NCI-H510A (cell line): Measurements from ENCODE around the gene ENKUR.
A peak's percentile ranks its signal among the peaks of the same experiment; 100 is the strongest.
"Not testable (repeated sequence)": the region's sequence is repeated elsewhere in the genome, so short reads cannot be mapped to it uniquely, and the experiment has no call there.

ENCODE experiments used
- DNase-seq: peaks from one replicate; lab custom pipeline; 2025; lab: John Stamatoyannopoulos, UW

The ENKUR gene

GRCh38 chr10:25023278-25023677, 7.3 kb upstream of the ENKUR start:
- no peak for DNase-seq

DNA sequence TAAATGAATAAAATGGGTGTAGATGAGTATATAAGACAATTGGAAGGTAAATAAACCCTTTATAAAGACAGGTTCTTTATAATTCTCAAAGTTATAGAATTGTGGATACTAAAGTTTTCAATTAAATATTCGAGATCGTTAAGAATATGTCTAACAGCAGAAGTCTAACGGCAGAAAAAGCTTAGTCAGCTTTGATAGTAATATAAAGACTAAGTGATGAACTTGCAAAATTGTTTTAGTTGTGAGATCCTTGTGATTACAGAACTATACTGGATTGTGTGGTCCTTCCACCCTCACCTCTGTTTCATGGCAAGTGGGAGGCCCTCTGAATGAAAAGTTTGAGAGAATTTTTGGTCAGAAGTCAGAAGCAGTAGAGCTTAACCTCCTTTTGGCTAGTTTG, 2.7 kb upstream of the ENKUR start:
- DNase-seq: no peak

- DNase-seq: no peak
Observed at GRCh38 chr10:25017661-25018060, 1.7 kb upstream of the ENKUR start.

DNA sequence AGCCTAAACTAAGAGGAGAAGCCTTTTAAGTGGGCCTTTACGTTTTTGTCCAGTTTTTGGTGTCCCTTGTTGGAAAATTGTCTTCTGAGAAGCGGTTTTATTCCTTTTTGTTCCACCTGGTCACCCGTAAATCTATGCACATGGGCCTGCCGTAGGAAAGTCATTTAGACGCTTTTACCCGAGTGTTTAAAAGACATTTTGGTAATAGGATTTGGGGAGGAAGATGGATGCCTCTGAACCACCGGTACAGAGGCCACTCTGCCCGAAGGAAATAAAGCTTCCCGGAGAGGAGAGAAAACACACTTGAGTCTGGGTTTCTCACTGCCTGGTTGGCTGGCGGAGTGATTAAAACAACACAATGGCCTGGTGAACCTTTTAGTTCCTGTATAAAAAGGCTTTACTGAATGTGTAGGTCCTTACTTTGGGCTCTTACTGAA, 1.2 kb upstream of the ENKUR start:
- DNase-seq: no peak

DNA sequence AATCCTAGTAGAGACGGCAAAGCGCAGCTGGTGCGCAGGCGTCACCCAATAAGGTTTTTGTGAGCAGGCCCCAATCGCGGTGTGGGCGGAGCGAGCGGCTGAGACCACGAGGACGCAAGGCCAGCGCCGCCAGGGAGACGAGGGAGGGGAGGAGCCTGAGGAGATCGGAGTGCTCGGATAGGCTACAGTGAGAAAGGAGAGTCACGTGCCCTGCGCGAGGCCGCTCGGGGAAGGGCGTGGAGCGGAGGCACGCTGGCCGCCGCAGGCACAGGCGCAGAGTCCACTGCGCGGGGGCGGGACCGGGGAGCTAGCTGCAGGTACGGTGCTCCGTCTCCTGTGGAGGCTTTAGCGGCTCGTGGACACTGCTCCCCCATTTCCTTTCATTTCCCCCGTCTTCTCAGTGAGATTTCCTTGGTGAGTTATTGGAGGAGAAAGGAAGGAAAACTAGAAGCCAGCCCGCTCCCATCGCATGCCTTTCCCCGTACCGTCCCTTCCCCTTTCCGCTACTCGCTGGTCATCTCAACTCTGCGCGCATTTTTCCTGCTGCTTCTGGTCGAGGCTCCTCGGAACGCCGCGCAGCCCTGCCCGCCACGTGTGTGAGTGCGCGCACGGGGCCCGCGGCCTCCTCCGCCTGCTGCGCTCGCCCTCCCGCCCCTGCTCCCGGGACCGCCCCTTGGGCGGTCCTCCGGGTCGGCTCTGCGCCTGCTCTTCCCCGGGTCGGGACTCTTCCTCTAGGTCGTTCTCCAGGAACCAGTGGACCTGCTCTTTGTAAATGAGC, 607 bp upstream of the ENKUR start, which contains the start of gene THNSL1:
Gene THNSL1 (plus strand): TSS at position 237 of the 778 bp plus-strand sequence. CDS start 6,612 bp downstream, outside the sequence.
- peak; percentile 82 for DNase-seq

- DNase-seq: no peak
Observed at GRCh38 chr10:25014579-25014978, 1.4 kb downstream of the ENKUR start.

DNA sequence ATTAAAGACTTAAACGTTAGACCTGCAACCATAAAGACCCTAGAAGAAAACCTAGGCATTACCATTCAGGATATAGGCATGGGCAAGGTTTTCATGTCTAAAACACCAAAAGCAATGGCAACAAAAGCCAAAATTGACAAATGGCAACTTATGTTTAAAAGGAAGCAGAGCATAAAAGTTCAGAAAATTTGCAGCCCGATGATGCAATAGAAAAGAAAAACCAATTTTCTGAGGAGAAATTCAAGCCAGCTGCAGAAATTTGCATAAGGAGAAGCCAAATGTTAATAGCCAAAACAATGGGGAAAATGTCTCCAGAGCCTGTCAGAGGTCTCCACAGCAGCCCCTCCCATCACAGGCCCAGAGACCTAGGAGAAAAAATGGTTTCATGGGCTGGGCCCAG, 4.4 kb downstream of the ENKUR start:
- DNase-seq: not testable (repeated sequence)

GRCh38 chr10:24998044-24998443, 17.9 kb downstream of the ENKUR start:
- no peak for DNase-seq

GRCh38 chr10:24995072-24995471, 20.9 kb downstream of the ENKUR start:
- DNase-seq: no peak

DNA sequence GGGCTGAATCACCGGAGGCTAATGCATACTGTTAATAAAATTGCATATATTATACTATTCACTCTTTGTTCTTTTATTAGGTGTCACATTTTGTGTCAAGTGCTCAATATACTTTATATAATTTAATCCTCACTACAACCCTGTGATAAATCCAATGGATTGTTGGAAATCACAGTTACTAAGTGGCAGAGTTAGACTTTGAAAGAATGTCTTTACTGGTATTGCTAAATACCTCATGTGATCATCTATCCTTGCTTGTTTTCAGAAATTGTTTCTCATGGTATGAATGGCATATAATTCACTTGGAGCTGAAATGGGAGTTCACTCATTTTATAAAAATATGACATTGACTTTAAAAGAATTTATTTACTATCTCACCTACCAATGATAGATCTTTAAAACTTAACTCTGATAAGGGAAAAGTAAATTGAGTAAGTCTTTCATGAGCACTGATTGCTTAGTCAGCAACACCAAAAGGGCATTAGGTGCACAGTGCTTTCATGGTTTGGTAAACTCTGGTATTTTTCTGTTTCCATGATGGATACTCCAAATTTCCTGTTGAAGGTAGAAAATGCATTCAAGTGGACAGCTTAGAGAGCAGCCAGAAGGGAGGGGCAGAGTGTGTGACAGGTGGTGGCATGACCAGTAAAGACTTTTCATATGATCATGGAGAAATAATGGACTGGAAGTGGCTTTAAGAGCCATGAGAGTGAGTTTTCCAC, 22.6 kb downstream of the ENKUR start:
- DNase-seq: no peak

GRCh38 chr10:24992512-24993133, 23.3 kb downstream of the ENKUR start:
- no peak for DNase-seq

- no peak for DNase-seq
Observed at GRCh38 chr10:24991298-24991697, 24.7 kb downstream of the ENKUR start.

GRCh38 chr10:24989867-24990266, 26.1 kb downstream of the ENKUR start:
- no peak for DNase-seq

DNA sequence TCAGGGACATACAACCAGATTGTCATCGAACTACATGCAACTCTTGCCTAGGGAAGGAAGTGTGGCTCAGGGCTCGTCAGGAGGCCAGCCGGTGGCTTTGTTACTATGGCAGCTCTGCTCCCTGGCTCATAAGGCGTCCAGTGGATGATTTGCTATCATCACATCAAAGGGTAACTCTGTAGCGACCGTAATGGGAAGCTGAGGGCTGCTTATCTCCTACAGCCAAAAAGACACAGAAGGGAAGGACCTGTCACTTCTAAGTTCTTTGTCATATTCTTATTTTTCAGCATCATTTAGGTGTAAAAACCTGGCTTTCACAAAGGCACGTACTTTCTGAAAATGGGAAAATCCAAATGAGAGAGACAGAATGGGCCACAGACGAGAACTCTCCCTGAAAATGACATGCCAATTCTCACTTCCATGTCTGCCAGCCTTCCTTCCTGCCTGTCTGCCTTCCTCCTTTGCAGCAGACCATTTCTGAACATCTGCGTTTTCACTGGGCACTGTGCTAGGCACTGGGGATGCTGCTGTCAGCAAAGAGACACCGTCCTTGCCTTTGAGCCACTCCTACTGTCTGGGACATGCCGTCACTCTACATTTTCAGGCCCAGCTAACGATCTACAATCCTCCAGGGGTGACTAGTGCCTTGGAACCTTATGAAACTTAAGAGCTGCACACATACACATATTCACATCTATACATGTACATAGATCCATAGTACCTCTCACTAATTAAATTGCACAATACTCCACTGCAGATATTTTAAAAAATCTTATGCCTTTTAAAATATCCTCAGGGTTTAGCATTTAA, 26.9 kb downstream of the ENKUR start:
- no peak for DNase-seq

GRCh38 chr10:24984906-24985305, 31.1 kb downstream of the ENKUR start:
- DNase-seq: no peak

DNA sequence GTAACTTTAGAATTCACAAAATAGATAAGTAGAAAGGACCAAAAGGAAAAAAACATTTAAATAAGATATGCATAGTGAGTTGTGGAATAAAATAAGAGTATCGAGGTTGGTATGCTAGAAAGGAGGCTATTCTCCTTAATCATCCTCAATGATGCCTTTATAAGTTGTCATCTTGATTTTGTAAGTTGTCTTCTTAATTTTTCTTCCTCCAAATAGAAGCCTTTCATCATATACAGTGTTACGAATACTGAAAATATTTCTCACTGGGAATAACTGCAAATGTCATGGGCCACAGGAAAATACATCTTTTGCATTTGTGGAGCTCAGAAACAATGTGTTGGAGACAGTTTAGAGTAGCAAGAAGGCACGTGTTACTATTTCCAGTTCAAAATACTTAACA, 32.0 kb downstream of the ENKUR start:
- DNase-seq: no peak

GRCh38 chr10:24983130-24983529, 32.8 kb downstream of the ENKUR start:
- DNase-seq: no peak

GRCh38 chr10:24982319-24983112, 33.4 kb downstream of the ENKUR start:
- no peak for DNase-seq

DNA sequence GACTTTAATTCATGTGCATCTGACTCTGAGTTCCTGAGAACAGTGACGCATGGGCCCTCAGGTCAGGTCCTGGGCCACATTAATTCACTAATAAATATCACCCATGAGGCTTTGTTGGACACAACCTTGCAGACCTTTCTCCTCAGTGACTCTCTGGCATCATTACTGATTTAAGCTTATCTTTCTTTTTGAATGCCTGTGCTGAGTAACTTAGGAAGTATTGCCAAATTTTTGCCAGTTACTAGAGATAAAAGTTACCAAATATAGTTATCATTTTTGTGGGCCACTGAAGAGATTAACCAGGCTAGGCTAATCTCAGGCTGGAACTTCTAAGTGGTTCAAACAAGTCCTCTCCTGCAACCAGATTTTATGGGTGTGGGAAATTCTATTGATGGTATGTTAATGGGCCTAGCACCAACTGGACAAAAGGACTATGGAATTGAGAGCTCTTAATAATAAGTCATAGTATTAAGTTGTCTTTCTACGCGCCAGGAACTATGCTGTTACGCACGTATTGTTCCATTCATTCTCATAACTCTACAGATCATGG, 34.7 kb downstream of the ENKUR start:
- DNase-seq: no peak

DNA sequence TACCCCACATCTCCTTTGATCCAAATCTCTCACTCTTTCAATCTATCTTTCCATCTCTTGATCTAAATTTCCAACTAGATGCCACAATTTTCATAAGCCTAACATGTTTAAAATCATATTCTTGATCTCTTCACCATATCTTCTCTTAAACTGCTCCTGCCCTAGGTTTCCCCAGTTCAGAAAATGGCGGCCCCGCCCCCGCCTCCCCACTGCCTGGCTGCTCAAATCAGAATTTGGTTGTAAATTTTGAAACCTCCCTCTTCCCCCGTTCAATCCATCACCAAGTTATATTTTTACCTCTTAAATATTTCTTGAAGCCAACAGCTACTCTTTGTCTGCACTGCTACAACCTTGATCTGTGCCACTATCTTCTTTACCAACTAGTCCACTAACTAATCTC, 36.3 kb downstream of the ENKUR start:
- no peak for DNase-seq

DNA sequence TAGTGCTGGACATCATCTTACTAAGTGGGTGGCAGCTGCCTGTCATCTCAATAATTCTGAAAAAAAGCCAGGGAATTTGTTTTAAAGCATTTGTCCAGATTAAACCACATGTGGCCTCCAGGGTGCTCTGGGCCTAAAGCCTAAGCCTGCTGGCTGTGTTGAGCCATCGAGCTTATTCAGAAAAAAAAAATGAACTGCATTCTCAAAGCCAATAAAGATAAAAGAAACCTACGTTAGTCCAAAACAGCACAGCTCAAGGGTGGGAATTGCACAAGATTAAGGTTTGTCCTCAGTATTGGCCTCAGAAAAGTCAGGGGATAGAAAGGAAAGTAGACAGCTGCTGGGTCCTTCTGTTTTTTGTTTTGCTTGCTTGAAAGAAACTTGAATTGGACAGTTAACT, 41.0 kb downstream of the ENKUR start:
- no peak for DNase-seq
